GM12878 (cell line): ENCODE data around the gene ARHGEF17. TPM values are rescaled to one million over a fixed set of nuclear protein-coding genes. Genes with fewer than 3 reads are reported as not detected.

Source experiments
- ATAC-seq: fragments of 200-7000 bp; cut with Tn5 transposase; 3 replicates; pipeline ENCODE4 v1.9.1; 2020; ENCODE audit warnings: mild to moderate bottlenecking, moderate library complexity
- BruUV-seq: library from RNA; stranded (reverse); fragments of 400-500 nt; replicated peaks from 2 replicates; lab custom pipeline; 2021; lab: Mats Ljungman, UMichigan
- CTCF ChIA-PET: fragments of 300-600 bp; sonication (Branson Sonifier 250); formaldehyde crosslinking; extraction: SDS; loops from one replicate; lab custom pipeline; 2021; ENCODE audit warnings: inconsistent platforms; lab: Yijun Ruan, JAX
- POLR2A ChIA-PET: fragments of 350-600 bp; formaldehyde crosslinking; extraction: SDS; loops from one replicate; lab custom pipeline; 2021; ENCODE audit warnings: inconsistent platforms; lab: Charles Lee
- RAD21 ChIA-PET: fragments of 300-600 bp; sonication (Branson Sonifier 250); formaldehyde crosslinking; loops from one replicate; lab custom pipeline; 2023; ENCODE audit warnings: antibody characterized with exemption; ENCODE audit not compliant: unreplicated experiment; lab: Charles Lee
- SMC1A ChIA-PET: fragments of 300-600 bp; sonication (Branson Sonifier 250); formaldehyde crosslinking; loops from one replicate; lab custom pipeline; 2023; ENCODE audit not compliant: unreplicated experiment, uncharacterized antibody; lab: Charles Lee
- DNase-seq: peaks from one replicate; pipeline ENCODE4 v3.0.0-alpha.2; 2011; ENCODE audit warnings: low read depth, low spot score
- FAIRE-seq: peaks from 3 replicates; lab custom pipeline; 2011; peaks lifted over from hg19 to GRCh38; lab: Jason Lieb, UNC
- H2AFZ ChIP-seq: 2 replicates; pipeline ENCODE4 v1.6.0; 2011; ENCODE audit warnings: low read depth, low read length, control low read depth; ENCODE audit not compliant: control insufficient read depth
- H3K27ac ChIP-seq: 2 replicates; pipeline ENCODE4 v1.5.1; 2011; ENCODE audit warnings: control low read depth; ENCODE audit not compliant: control insufficient read depth, insufficient read depth
- H3K27me3 ChIP-seq, 2 experiments: replicated peaks in 1 of 2; 2 replicates each; pipeline versions ENCODE4 v1.6.0 to v1.6.1; 2011; ENCODE audit warnings: low read length in 1 of 2; ENCODE audit not compliant: control insufficient read depth in 2 of 2, insufficient read depth in 2 of 2
- H3K36me3 ChIP-seq, 2 experiments: 2 replicates each; pipeline ENCODE4 v1.5.1; 2011; ENCODE audit warnings: low read length in 1 of 2; ENCODE audit not compliant: control insufficient read depth in 2 of 2, insufficient read depth in 2 of 2
- H3K4me1 ChIP-seq: 2 replicates; pipeline ENCODE4 v1.6.1; 2011; ENCODE audit warnings: mild to moderate bottlenecking, low read length, moderate library complexity, mixed read lengths; ENCODE audit not compliant: control insufficient read depth, insufficient read depth
- H3K4me2 ChIP-seq: 2 replicates; pipeline ENCODE4 v1.6.0; 2011; ENCODE audit warnings: control low read depth; ENCODE audit not compliant: control insufficient read depth, insufficient read depth
- H3K4me3 ChIP-seq: fragments of 200-600 bp; sonication (generic); 2 replicates; pipeline ENCODE4 v1.5.1; 2016
- H3K79me2 ChIP-seq: 2 replicates; pipeline ENCODE4 v1.6.0; 2011; ENCODE audit warnings: low read length; ENCODE audit not compliant: control insufficient read depth, insufficient read depth
- H3K9ac ChIP-seq: 2 replicates; pipeline ENCODE4 v1.8.0; 2011; ENCODE audit warnings: low read length, control low read depth, mixed read lengths; ENCODE audit not compliant: control insufficient read depth, insufficient read depth
- H3K9me3 ChIP-seq: replicated peaks from 3 replicates; pipeline ENCODE4 v1.5.1; 2011; ENCODE audit warnings: mild to moderate bottlenecking, low read length; ENCODE audit not compliant: control insufficient read depth, insufficient read depth
- H4K20me1 ChIP-seq: 2 replicates; pipeline ENCODE4 v1.6.0; 2011; ENCODE audit not compliant: control insufficient read depth, insufficient read depth
- BACH1 ChIP-seq: fragments of 450-650 bp; IDR thresholded peaks from 2 replicates; pipeline ENCODE4 v1.6.1; 2017; ENCODE audit warnings: mild to moderate bottlenecking, borderline replicate concordance
- CHD2 ChIP-seq: IDR thresholded peaks from 2 replicates; pipeline ENCODE4 v1.6.1; 2011; ENCODE audit warnings: low read depth, low read length, improper control_type of control experiment, borderline replicate concordance
- ETV6 ChIP-seq, 2 experiments: fragments of 450-650 bp in 1 of 2; IDR thresholded peaks in 1 of 2; conservative IDR thresholded peaks in 1 of 2; 2 replicates each; pipeline ENCODE4 v1.6.1; 2014; ENCODE audit warnings: antibody characterized with exemption in 1 of 2, borderline replicate concordance in 1 of 2, low read depth in 1 of 2, mild to moderate bottlenecking in 1 of 2, moderate library complexity in 1 of 2
- PKNOX1 ChIP-seq: fragments of 450-650 bp; IDR thresholded peaks from 2 replicates; pipeline ENCODE4 v1.6.1; 2016; ENCODE audit warnings: mild to moderate bottlenecking
- RFX5 ChIP-seq: IDR thresholded peaks from 2 replicates; pipeline ENCODE4 v1.6.1; 2011; ENCODE audit warnings: low read depth, low read length, improper control_type of control experiment
- SKIL ChIP-seq: fragments of 450-650 bp; IDR thresholded peaks from 2 replicates; pipeline ENCODE4 v1.6.1; 2017; ENCODE audit warnings: mild to moderate bottlenecking, low read depth, inconsistent platforms; ENCODE audit not compliant: poor library complexity, severe bottlenecking
- SP1 ChIP-seq: IDR thresholded peaks from one replicate; pipeline ENCODE4 v1.6.1; 2011; ENCODE audit warnings: low read depth, low read length
- STAT1 ChIP-seq: fragments of 450-650 bp; conservative IDR thresholded peaks from 2 replicates; pipeline ENCODE4 v1.6.1; 2014; ENCODE audit warnings: antibody characterized with exemption, mild to moderate bottlenecking
- ZNF207 ChIP-seq: fragments of 450-650 bp; IDR thresholded peaks from 2 replicates; pipeline ENCODE4 v1.6.1; 2014; ENCODE audit warnings: antibody characterized with exemption, mild to moderate bottlenecking, borderline replicate concordance
- WGBS: methylation state at CpG from one replicate; pipeline ENCODE4 v1.1.6; 2016; ENCODE audit warnings: low lambda C conversion rate; ENCODE audit not compliant: insufficient replicate concordance, insufficient coverage; ENCODE audit errors: missing lambda C conversion rate; 5-methylcytosine and 5-hydroxymethylcytosine counted together
- in situ Hi-C: fragments of 300-500 bp; cut with MboI; formaldehyde crosslinking; loops from 9 replicates; pipeline ENCODE4 v1.14.3; 2018; ENCODE audit warnings: mixed read lengths
- intact Hi-C: fragments of 100-400 bp; cut with micrococcal nuclease; formaldehyde crosslinking; loops from one replicate; pipeline ENCODE4 v1.14.2; 2022; ENCODE audit not compliant: unreplicated experiment
- polyA plus RNA-seq, 11 experiments: library from polyadenylated mRNA; depleted of rRNA in 4 of 11; unstranded in 6 of 11; stranded (reverse) in 5 of 11; fragments of >200 nt; fragmentation: Nextera tagmentation in 4 of 11; fragmentation: Illumina TruSeq in 1 of 11; extraction: Ambion mirVana in 4 of 11; extraction: Trizol in 1 of 11; gene quantifications; 1 replicate in 1 of 11; 2 replicates in 10 of 11; pipeline versions ENCODE4 v1.2.1 to v1.2.3, GENCODE V29; 2011 to 2016; ENCODE audit warnings: inconsistent platforms in 2 of 11, missing spikeins in 2 of 11, low read depth in 1 of 11
- total RNA-seq, 4 experiments: library from RNA; depleted of rRNA in 3 of 4; stranded (reverse); fragments of >200 nt in 3 of 4; fragmentation: Illumina TruSeq in 1 of 4; extraction: Trizol in 1 of 4; gene quantifications; 2 replicates each; pipeline versions ENCODE4 v1.2.1 to v1.2.3, GENCODE V29; 2013 to 2021

ARHGEF17 gene
- total and polyA plus RNA-seq, 10 of the 15 experiments (the other 5 are each of a cell fraction or from before 2014, with no cell fraction given): 0.15 to 11.0 (median 1.7) TPM

GRCh38 chr11:73262851-73263495 lies 45.1 kb upstream of the ARHGEF17 start (continued):
- TF ChIP-seq ZNF207 (no peak), ETV6 (conservative IDR thresholded peaks at IDR 0.05 in 1 of 2, IDR thresholded peaks at IDR 0.05 in 1 of 2; ENCODE audit: borderline replicate concordance in 1 of 2, low read depth in 1 of 2) (no peak), SKIL (no peak)
- TF ChIP-seq, all 136 proteins: peak for 0

- DNase-seq: no peak
- CTCF ChIA-PET: interaction anchor here (0.6 kb wide), 1 partner anchor 25 kb away, joined by 3 read pairs; no protein-coding TSS in a partner anchor
- no peak overlapping the region for H3K4me3 ChIP-seq
- no peaks in the 10 kb centered on the region for H3K36me3 ChIP-seq
- TF ChIP-seq RFX5: no peak
- TF ChIP-seq STAT1: no peak
- no peak for TF ChIP-seq PKNOX1
- no peak for TF ChIP-seq CHD2
- no peak for TF ChIP-seq SP1
- no peak for TF ChIP-seq BACH1
- intact Hi-C loops: no loop called here
- 56% methylated on average over 2 of the region's 2 CpGs for WGBS
- H3K27me3 ChIP-seq: peaks cover 0 to 2% of the 10 kb centered on the region in 2 experiments; a peak in 2 of 4 replicates
- RAD21 ChIA-PET: no interaction called here
- no TSS peak for BruUV-seq
- no peak overlapping the region for H2AFZ ChIP-seq
- no peaks in the 10 kb centered on the region for H3K4me1 ChIP-seq
- no peaks in the 10 kb centered on the region for H4K20me1 ChIP-seq
- H3K9ac ChIP-seq: no peak overlapping the region
- no peak overlapping the region for H3K4me2 ChIP-seq
- FAIRE-seq: no peak
- POLR2A ChIA-PET: no interaction called here
- ATAC-seq: no peak
- in situ Hi-C loops: no loop called here
- H3K9me3 ChIP-seq: no peaks in the 10 kb centered on the region
- no peak overlapping the region for H3K27ac ChIP-seq
- SMC1A ChIA-PET: no interaction called here
- no peaks in the 10 kb centered on the region for H3K79me2 ChIP-seq
These were observed 44.4 kb upstream of the ARHGEF17 start for GRCh38 chr11:73263640-73264039.
